ENCODE data around the gene NAT9.

DNA sequence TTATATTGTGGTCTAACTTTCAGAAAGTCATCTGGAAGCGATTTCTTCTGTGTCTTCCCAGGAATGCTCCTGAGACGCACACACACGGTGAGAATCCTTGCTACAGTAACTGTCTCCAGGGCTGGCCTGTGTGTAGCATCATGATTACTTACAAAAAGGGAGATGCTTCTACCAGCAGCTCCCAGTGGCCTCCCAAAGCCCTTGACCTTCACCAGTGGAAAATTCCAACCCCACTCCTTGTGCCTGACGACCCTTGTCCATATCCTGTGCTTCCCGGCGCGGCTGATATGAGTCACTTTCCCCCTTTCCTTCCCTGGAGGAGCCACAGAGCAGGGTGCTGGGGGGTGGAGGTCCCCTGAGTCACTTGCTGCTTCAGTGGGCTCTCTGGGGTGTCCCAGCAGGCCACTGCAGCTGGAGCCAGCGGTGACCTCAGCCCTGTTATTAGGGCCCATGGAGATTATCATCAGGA, 22.1 kb upstream of the NAT9 start:
- TF ChIP-seq, protein P1, sequence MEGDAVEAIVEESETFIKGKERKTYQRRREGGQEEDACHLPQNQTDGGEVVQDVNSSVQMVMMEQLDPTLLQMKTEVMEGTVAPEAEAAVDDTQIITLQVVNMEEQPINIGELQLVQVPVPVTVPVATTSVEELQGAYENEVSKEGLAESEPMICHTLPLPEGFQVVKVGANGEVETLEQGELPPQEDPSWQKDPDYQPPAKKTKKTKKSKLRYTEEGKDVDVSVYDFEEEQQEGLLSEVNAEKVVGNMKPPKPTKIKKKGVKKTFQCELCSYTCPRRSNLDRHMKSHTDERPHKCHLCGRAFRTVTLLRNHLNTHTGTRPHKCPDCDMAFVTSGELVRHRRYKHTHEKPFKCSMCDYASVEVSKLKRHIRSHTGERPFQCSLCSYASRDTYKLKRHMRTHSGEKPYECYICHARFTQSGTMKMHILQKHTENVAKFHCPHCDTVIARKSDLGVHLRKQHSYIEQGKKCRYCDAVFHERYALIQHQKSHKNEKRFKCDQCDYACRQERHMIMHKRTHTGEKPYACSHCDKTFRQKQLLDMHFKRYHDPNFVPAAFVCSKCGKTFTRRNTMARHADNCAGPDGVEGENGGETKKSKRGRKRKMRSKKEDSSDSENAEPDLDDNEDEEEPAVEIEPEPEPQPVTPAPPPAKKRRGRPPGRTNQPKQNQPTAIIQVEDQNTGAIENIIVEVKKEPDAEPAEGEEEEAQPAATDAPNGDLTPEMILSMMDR (conservative IDR thresholded peaks at IDR 0.05; ENCODE audit: low read depth in 2 of 2), result no peak
- TF ChIP-seq, protein P2, sequence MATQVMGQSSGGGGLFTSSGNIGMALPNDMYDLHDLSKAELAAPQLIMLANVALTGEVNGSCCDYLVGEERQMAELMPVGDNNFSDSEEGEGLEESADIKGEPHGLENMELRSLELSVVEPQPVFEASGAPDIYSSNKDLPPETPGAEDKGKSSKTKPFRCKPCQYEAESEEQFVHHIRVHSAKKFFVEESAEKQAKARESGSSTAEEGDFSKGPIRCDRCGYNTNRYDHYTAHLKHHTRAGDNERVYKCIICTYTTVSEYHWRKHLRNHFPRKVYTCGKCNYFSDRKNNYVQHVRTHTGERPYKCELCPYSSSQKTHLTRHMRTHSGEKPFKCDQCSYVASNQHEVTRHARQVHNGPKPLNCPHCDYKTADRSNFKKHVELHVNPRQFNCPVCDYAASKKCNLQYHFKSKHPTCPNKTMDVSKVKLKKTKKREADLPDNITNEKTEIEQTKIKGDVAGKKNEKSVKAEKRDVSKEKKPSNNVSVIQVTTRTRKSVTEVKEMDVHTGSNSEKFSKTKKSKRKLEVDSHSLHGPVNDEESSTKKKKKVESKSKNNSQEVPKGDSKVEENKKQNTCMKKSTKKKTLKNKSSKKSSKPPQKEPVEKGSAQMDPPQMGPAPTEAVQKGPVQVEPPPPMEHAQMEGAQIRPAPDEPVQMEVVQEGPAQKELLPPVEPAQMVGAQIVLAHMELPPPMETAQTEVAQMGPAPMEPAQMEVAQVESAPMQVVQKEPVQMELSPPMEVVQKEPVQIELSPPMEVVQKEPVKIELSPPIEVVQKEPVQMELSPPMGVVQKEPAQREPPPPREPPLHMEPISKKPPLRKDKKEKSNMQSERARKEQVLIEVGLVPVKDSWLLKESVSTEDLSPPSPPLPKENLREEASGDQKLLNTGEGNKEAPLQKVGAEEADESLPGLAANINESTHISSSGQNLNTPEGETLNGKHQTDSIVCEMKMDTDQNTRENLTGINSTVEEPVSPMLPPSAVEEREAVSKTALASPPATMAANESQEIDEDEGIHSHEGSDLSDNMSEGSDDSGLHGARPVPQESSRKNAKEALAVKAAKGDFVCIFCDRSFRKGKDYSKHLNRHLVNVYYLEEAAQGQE (IDR thresholded peaks at IDR 0.05; ENCODE audit: unreplicated experiment), result no peak
